HepG2 (cell line): ENCODE data around the gene SNX15. TPM values are rescaled to one million over a fixed set of nuclear protein-coding genes. Genes with fewer than 3 reads are reported as not detected.

ENCODE experiments used
- EHMT2 ChIP-seq: fragments of 200-600 bp; sonication (generic); IDR thresholded peaks from 2 replicates; pipeline ENCODE4 v1.7.0; 2017; ENCODE audit warnings: antibody characterized with exemption, low read depth, low read length, borderline replicate concordance
- HES4 ChIP-seq: sonication (generic); formaldehyde crosslinking; IDR thresholded peaks from 2 replicates; pipeline ENCODE4 v1.9.0; 2021; ENCODE audit warnings: mild to moderate bottlenecking, missing genetic modification reagents, borderline replicate concordance
- IRF2 ChIP-seq: IDR thresholded peaks from 2 replicates; pipeline ENCODE4 v1.6.1; 2018; ENCODE audit warnings: missing genetic modification reagents, missing compliant biosample characterization
- KDM2A ChIP-seq: sonication (generic); formaldehyde crosslinking; IDR thresholded peaks from 2 replicates; pipeline ENCODE4 v1.4.0; 2020; ENCODE audit warnings: low read depth, missing genetic modification reagents, borderline replicate concordance
- KDM5B ChIP-seq: sonication (generic); formaldehyde crosslinking; IDR thresholded peaks from 2 replicates; pipeline ENCODE4 v1.4.0; 2020; ENCODE audit warnings: missing genetic modification reagents, mild to moderate bottlenecking, borderline replicate concordance
- MZF1 ChIP-seq: sonication (generic); formaldehyde crosslinking; IDR thresholded peaks from 2 replicates; pipeline ENCODE4 v1.8.1; 2023; ENCODE audit warnings: mild to moderate bottlenecking, missing genetic modification reagents, borderline replicate concordance
- NFE2 ChIP-seq: sonication (generic); formaldehyde crosslinking; IDR thresholded peaks from 2 replicates; pipeline ENCODE4 v1.4.0; 2020; ENCODE audit warnings: missing genetic modification reagents
- NFIB ChIP-seq: sonication (generic); formaldehyde crosslinking; IDR thresholded peaks from 2 replicates; pipeline ENCODE4 v1.9.0; 2021; ENCODE audit warnings: missing genetic modification reagents, mild to moderate bottlenecking, borderline replicate concordance
- PLRG1 ChIP-seq: fragments of 450-650 bp; conservative IDR thresholded peaks from 2 replicates; pipeline ENCODE4 v1.6.1; 2016
- TSC22D2 ChIP-seq: sonication (generic); formaldehyde crosslinking; IDR thresholded peaks from 2 replicates; pipeline ENCODE4 v1.5.1; 2020; ENCODE audit warnings: missing genetic modification reagents, mild to moderate bottlenecking, borderline replicate concordance
- ZBTB38 ChIP-seq: sonication (generic); formaldehyde crosslinking; IDR thresholded peaks from 2 replicates; pipeline ENCODE4 v1.5.1; 2020; ENCODE audit warnings: mild to moderate bottlenecking, missing genetic modification reagents
- ZKSCAN1 ChIP-seq: fragments of 150-350 bp; IDR thresholded peaks from 2 replicates; pipeline ENCODE4 v1.6.1; 2014; ENCODE audit warnings: low read length
- ZKSCAN8 ChIP-seq: IDR thresholded peaks from 2 replicates; pipeline ENCODE4 v1.6.1; 2016; ENCODE audit warnings: borderline replicate concordance, missing genetic modification reagents, missing compliant biosample characterization
- ZNF124 ChIP-seq: sonication (generic); formaldehyde crosslinking; IDR thresholded peaks from 2 replicates; pipeline ENCODE4 v1.4.0; 2020; ENCODE audit warnings: missing genetic modification reagents
- ZNF225 ChIP-seq: sonication (generic); formaldehyde crosslinking; IDR thresholded peaks from 2 replicates; pipeline ENCODE4 v1.4.0; 2020; ENCODE audit warnings: mild to moderate bottlenecking, missing genetic modification reagents
- ZNF569 ChIP-seq: sonication (generic); formaldehyde crosslinking; IDR thresholded peaks from 2 replicates; pipeline ENCODE4 v1.5.0; 2020; ENCODE audit warnings: mild to moderate bottlenecking, missing genetic modification reagents, moderate library complexity, borderline replicate concordance
- ZNF678 ChIP-seq: sonication (generic); formaldehyde crosslinking; IDR thresholded peaks from 2 replicates; pipeline ENCODE4 v1.4.0; 2020; ENCODE audit warnings: mild to moderate bottlenecking, missing genetic modification reagents
- ZNF746 ChIP-seq: sonication (generic); formaldehyde crosslinking; IDR thresholded peaks from 2 replicates; pipeline ENCODE4 v1.8.0; 2022; ENCODE audit warnings: mild to moderate bottlenecking, missing genetic modification reagents
- ZNF776 ChIP-seq: sonication (generic); formaldehyde crosslinking; IDR thresholded peaks from 2 replicates; pipeline ENCODE4 v1.4.0; 2020; ENCODE audit warnings: mild to moderate bottlenecking, missing genetic modification reagents
- polyA plus RNA-seq, 8 experiments: library from polyadenylated mRNA; depleted of rRNA in 3 of 8; stranded (reverse) in 7 of 8; unstranded in 1 of 8; fragments of >200 nt; fragmentation: Illumina TruSeq in 4 of 8; extraction: Trizol in 4 of 8; gene quantifications; 2 replicates each; pipeline versions ENCODE4 v1.2.1 to v1.2.3, GENCODE V29; 2011 to 2016; ENCODE audit warnings: low read depth in 4 of 8, missing spikeins in 1 of 8, mixed read lengths in 1 of 8; ENCODE audit not compliant: insufficient read depth in 1 of 8
- total RNA-seq, 5 experiments: library from RNA; depleted of rRNA; stranded (reverse); fragments of >200 nt; fragmentation: Illumina TruSeq; extraction: Trizol; gene quantifications; 2 replicates each; pipeline ENCODE4 v1.2.3, GENCODE V29; 2016; ENCODE audit warnings: low read depth in 1 of 5
- TF ChIP-seq, protein P1 (sequence below): sonication (generic); formaldehyde crosslinking; IDR thresholded peaks from 2 replicates; pipeline ENCODE4 v1.4.0; 2020; ENCODE audit warnings: missing genetic modification reagents
- TF ChIP-seq, protein P2 (sequence below): sonication (generic); formaldehyde crosslinking; IDR thresholded peaks from 2 replicates; pipeline ENCODE4 v1.8.0; 2022; ENCODE audit warnings: missing genetic modification reagents, low read depth, mild to moderate bottlenecking, borderline replicate concordance
- TF ChIP-seq, protein P3 (sequence below): sonication (generic); formaldehyde crosslinking; IDR thresholded peaks from 2 replicates; pipeline ENCODE4 v1.5.1; 2020; ENCODE audit warnings: missing genetic modification reagents, mild to moderate bottlenecking, borderline replicate concordance
- TF ChIP-seq, protein P4 (sequence below): IDR thresholded peaks from 2 replicates; pipeline ENCODE4 v1.6.1; 2016
- TF ChIP-seq, protein P5 (sequence below): IDR thresholded peaks from 2 replicates; pipeline ENCODE4 v1.6.1; 2016; ENCODE audit warnings: missing genetic modification reagents, missing compliant biosample characterization
- TF ChIP-seq, protein P6 (sequence below): sonication (generic); formaldehyde crosslinking; IDR thresholded peaks from 2 replicates; pipeline ENCODE4 v1.8.1; 2023; ENCODE audit warnings: mild to moderate bottlenecking, missing genetic modification reagents, borderline replicate concordance

SNX15 gene
- total and polyA plus RNA-seq, 2 of the 13 experiments (the other 11 are each of a cell fraction or from before 2014, with no cell fraction given): 19.1 to 22.6 TPM

DNA sequence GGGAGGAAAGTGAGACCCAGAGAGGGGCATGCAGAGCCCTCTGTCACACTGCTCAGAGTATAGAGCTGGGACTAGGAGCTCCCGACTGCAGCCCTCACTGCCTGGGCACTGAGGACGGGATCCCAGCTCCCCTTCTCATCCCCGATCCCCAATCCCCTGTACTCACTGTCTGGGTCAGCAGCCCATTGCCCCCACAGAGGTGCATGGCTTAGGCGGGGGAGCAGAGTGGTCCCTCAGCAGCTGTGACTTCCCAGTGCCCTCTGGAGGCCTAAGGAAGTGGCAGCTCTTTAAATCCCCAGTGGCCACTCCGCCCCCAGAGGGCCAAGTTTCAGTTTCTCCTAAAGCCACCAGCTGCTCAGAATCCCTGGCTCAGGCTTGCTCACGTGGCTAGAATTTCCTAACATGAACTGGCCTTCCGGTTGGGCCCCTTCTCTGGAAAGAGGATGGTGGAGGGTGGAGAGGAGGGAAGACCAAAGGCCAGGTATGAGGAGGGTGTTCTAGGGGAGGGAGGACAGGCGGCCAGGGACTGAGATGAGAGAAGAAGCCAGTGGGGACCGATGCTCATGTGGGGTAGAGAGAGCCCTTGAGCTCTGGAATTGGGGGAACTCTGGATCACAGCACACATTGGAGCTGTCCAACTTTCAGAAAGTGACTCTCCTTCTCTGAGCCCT is 30.4 kb upstream of the SNX15 start, which contains the start of gene BATF2 (continued):
- TF ChIP-seq TSC22D2 (CRISPR knock-in tag) (peak; percentile 51; the same call in 1 of the 2 replicates), NFE2 (CRISPR knock-in tag) (no peak), ZNF124 (CRISPR knock-in tag) (peak; percentile 61; the same call in 1 of the 2 replicates), ZNF225 (CRISPR knock-in tag) (0 out of 2 replicates have a peak, but pooled peaks have one; percentile 22), KDM2A (CRISPR knock-in tag) (0 out of 2 replicates have a peak, but pooled peaks have one; percentile 51), KDM5B (no peak; the same call in 1 of the 2 replicates), ZNF746 (CRISPR knock-in tag) (peak; percentile 98), ZBTB38 (CRISPR knock-in tag) (no peak), ZNF569 (CRISPR knock-in tag) (no peak), ZNF678 (CRISPR knock-in tag) (no peak), MZF1 (CRISPR knock-in tag) (peak; percentile 56; the same call in 1 of the 2 replicates), PLRG1 (no peak), EHMT2 (no peak), IRF2 (peak; percentile 85), HES4 (CRISPR knock-in tag) (no peak), ZNF776 (no peak), ZKSCAN8 (peak; percentile 60; the same call in 1 of the 2 replicates), ZKSCAN1 (no peak), NFIB (no peak)
- TF ChIP-seq, protein P1, sequence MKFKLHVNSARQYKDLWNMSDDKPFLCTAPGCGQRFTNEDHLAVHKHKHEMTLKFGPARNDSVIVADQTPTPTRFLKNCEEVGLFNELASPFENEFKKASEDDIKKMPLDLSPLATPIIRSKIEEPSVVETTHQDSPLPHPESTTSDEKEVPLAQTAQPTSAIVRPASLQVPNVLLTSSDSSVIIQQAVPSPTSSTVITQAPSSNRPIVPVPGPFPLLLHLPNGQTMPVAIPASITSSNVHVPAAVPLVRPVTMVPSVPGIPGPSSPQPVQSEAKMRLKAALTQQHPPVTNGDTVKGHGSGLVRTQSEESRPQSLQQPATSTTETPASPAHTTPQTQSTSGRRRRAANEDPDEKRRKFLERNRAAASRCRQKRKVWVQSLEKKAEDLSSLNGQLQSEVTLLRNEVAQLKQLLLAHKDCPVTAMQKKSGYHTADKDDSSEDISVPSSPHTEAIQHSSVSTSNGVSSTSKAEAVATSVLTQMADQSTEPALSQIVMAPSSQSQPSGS (CRISPR knock-in tag): 0 out of 2 replicates have a peak, but pooled peaks have one; percentile 45
- TF ChIP-seq, protein P2, sequence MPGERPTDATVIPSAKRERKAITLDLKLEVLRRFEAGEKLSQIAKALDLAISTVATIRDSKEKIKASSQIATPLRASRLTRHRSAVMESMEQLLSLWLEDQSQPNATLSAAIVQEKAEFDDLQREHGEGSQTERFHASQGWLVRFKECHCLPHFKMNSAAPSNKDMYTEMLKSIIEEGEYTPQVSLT (CRISPR knock-in tag): no peak
- TF ChIP-seq, protein P3, sequence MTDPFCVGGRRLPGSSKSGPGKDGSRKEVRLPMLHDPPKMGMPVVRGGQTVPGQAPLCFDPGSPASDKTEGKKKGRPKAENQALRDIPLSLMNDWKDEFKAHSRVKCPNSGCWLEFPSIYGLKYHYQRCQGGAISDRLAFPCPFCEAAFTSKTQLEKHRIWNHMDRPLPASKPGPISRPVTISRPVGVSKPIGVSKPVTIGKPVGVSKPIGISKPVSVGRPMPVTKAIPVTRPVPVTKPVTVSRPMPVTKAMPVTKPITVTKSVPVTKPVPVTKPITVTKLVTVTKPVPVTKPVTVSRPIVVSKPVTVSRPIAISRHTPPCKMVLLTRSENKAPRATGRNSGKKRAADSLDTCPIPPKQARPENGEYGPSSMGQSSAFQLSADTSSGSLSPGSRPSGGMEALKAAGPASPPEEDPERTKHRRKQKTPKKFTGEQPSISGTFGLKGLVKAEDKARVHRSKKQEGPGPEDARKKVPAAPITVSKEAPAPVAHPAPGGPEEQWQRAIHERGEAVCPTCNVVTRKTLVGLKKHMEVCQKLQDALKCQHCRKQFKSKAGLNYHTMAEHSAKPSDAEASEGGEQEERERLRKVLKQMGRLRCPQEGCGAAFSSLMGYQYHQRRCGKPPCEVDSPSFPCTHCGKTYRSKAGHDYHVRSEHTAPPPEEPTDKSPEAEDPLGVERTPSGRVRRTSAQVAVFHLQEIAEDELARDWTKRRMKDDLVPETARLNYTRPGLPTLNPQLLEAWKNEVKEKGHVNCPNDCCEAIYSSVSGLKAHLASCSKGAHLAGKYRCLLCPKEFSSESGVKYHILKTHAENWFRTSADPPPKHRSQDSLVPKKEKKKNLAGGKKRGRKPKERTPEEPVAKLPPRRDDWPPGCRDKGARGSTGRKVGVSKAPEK (CRISPR knock-in tag): no peak
- TF ChIP-seq, protein P4, sequence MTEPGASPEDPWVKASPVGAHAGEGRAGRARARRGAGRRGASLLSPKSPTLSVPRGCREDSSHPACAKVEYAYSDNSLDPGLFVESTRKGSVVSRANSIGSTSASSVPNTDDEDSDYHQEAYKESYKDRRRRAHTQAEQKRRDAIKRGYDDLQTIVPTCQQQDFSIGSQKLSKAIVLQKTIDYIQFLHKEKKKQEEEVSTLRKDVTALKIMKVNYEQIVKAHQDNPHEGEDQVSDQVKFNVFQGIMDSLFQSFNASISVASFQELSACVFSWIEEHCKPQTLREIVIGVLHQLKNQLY (CRISPR knock-in tag): peak; percentile 90
- TF ChIP-seq, protein P5, sequence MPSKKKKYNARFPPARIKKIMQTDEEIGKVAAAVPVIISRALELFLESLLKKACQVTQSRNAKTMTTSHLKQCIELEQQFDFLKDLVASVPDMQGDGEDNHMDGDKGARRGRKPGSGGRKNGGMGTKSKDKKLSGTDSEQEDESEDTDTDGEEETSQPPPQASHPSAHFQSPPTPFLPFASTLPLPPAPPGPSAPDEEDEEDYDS (CRISPR knock-in tag): peak; percentile 94
- TF ChIP-seq, protein P6, sequence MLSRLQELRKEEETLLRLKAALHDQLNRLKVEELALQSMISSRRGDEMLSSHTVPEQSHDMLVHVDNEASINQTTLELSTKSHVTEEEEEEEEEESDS: 0 out of 2 replicates have a peak, but pooled peaks have one; percentile 72
